Fibroblast of the aortic adventitia (primary cell): ENCODE measurements around the gene SLC16A10. TPM values are rescaled to one million over a fixed set of nuclear protein-coding genes. Genes with fewer than 3 reads are reported as not detected.
"Not testable (repeated sequence)": the region's sequence is repeated elsewhere in the genome, so short reads cannot be mapped to it uniquely, and the experiment has no call there.

ENCODE experiments used
- DNase-seq: peaks from one replicate; pipeline ENCODE4 v3.0.0-alpha.2; 2010; ENCODE audit warnings: low read depth
- H3K4me3 ChIP-seq: 2 replicates; pipeline ENCODE4 v1.5.1; 2011; ENCODE audit warnings: low read depth, mild to moderate bottlenecking, control low read depth, low read length, moderate library complexity
- total RNA-seq: library from RNA; depleted of rRNA; stranded (reverse); fragments of >200 nt; gene quantifications from 2 replicates; pipeline ENCODE4 v1.2.3, GENCODE V29; 2012; ENCODE audit warnings: low replicate concordance
- TF ChIP-seq, protein P1 (sequence below): IDR thresholded peaks from 2 replicates; pipeline ENCODE4 v1.5.1; 2011; ENCODE audit warnings: mild to moderate bottlenecking, low read length, control low read depth, inconsistent platforms; ENCODE audit not compliant: insufficient read depth

SLC16A10 gene
- total RNA-seq, 1 donor: not detected

DNA sequence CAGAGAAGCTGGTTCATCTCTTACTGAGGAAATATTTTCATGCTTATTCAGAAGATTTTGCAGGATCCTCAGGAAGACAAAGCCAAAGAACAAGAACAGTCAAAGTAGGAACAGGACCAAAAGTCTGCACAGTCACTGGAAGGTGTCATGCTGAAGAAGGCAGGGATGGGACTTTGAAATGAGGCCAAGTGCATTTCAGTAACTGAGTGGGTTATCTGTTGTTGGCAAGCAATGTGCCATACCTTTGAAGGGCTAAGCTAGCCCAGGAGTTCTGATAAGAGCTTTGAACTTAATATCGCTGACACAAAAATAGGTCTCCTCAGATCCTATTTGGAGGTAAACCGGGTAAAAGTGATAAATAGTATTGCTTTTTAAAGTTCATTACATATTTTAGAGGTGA is 31.5 kb downstream of the SLC16A10 start:
- TF ChIP-seq, protein P1, sequence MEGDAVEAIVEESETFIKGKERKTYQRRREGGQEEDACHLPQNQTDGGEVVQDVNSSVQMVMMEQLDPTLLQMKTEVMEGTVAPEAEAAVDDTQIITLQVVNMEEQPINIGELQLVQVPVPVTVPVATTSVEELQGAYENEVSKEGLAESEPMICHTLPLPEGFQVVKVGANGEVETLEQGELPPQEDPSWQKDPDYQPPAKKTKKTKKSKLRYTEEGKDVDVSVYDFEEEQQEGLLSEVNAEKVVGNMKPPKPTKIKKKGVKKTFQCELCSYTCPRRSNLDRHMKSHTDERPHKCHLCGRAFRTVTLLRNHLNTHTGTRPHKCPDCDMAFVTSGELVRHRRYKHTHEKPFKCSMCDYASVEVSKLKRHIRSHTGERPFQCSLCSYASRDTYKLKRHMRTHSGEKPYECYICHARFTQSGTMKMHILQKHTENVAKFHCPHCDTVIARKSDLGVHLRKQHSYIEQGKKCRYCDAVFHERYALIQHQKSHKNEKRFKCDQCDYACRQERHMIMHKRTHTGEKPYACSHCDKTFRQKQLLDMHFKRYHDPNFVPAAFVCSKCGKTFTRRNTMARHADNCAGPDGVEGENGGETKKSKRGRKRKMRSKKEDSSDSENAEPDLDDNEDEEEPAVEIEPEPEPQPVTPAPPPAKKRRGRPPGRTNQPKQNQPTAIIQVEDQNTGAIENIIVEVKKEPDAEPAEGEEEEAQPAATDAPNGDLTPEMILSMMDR: no peak
- H3K4me3 ChIP-seq: no peak overlapping the region
- no peak for DNase-seq

DNA sequence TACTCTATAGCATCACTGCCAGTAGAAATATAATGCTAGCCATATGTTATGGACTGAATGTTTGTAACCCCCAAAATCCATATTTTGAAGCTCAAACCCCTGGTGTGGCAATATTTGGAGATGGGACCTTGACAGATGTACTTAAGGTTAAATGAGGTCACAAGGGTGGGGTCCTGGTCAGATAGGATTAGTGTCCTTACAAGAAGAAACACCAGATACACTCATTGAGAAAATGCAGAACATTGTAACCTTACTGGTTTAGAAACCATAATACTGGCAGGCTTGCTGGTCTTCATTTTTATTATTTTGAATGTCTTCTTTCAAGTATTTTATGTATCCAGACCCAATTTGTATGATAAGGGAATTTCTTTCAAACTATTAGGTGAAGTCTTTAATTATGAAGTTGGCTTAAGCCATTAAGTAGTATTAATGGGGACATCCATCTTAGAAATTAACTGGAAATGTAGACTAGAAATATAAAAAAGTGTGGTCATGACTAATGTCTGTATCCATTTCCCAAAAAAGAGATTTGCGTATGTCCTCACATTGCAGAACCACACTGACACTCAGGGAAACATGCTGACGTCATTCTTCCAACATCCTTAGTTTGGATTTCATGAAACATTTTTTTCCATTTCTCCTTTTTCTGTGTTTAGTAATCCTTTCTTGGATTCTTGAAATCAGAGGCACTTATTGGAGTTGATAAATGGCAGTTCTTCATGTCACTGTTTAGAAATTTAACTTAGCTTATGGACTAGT is 32.4 kb downstream of the SLC16A10 start:
- H3K4me3 ChIP-seq: no peak overlapping the region
- peak; percentile 7 for DNase-seq
- TF ChIP-seq, protein P1: no peak

DNA sequence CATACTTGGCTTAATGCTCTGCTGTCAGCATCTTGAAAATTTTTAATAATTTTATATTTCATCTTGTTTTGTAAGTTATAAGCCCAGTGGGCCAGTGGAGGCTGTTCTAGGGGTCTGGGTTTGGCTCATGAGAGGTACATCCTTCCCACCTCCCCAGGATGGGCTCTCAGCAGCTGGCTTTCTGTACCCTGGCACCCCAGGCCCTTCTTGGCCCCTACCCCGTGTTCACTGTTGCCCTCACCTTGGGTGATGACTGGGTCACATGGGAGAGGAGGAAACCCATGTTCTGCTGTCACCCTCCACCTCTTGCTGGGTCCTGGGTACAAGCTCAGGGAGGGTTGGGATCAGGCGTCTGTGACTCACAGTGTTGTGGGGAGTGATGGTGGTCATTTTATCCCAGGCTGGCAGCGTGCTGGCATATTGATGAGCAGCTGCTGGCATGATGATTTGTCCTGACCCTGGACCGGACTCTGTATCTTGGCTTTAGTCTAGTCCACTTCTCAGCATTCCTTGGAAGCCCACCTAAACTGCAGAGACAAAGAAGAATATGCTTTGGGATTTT is 34.6 kb downstream of the SLC16A10 start:
- TF ChIP-seq, protein P1: no peak
- no peak for DNase-seq
- H3K4me3 ChIP-seq: no peak overlapping the region

DNA sequence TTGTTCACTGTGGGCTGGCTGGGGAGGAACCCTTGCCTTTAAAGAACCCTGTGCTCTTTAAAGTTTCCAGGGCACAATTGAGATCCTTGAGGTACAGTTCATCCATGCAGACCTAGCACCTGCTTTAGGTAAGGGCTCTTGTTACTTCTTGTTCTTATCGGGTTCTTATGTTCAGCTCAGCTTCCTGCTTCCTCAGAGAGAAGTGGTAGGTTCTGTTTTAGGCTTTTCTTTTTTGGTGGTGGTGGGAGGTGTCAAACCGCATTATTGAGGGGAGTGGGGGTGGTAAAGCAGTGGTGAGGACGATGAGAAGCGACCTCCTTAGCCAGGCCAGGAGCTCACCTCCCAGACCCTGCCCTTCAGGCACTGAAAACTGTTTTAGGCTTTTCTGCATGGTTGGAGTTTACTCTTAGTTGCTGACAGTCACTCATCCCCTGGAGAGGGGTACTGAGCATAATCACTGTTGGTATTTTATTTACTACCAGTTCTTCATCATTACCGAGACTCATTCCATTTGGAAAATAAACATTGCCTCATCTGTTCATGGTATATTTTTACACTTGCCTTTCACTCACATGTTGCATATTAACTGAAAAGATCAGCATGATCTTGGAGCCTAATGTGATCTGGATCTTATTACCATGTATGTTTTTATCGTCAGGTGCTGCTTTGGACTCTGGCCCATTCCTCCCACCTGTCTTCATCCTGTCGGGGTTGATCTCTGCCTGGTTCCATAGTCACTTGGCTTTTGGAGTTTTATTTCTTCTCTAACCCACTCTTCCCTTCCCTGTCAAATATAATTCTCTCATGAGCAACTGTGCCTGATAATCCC is 35.4 kb downstream of the SLC16A10 start:
- DNase-seq: no peak
- no peak overlapping the region for H3K4me3 ChIP-seq
- TF ChIP-seq, protein P1: no peak

GRCh38 chr6:111124406-111124805 is 37.1 kb downstream of the SLC16A10 start:
- DNase-seq: no peak
- TF ChIP-seq, protein P1: no peak
- no peak overlapping the region for H3K4me3 ChIP-seq

DNA sequence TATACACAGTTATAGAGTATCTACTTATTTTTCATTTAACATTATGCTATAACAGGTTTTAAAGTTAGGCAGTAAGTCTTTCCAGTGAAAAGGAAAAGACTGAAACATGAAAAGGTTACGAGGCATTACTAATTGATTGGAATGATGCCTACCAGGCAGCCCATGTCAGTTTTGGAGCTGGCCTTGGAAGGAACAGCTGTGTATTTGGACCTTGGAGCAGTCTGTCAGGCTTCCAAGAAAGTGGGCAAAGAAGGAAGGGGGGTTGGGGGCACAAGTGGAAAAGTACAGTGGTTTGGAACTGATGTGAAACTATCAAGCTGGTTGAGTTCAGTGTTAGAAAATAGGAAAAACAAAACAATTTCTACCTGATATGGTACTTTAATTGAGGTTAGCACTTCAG is 41.7 kb downstream of the SLC16A10 start:
- TF ChIP-seq, protein P1: no peak
- no peak overlapping the region for H3K4me3 ChIP-seq
- peak; percentile 5 for DNase-seq

- H3K4me3 ChIP-seq, DNase-seq: not testable (repeated sequence)
These were observed 43.7 kb downstream of the SLC16A10 start for GRCh38 chr6:111131018-111131417.

- H3K4me3 ChIP-seq, DNase-seq: not testable (repeated sequence)
These were observed 45.4 kb downstream of the SLC16A10 start for GRCh38 chr6:111132669-111133068.

- not testable (repeated sequence) for DNase-seq
These were observed 47.0 kb downstream of the SLC16A10 start for GRCh38 chr6:111134236-111134869.

DNA sequence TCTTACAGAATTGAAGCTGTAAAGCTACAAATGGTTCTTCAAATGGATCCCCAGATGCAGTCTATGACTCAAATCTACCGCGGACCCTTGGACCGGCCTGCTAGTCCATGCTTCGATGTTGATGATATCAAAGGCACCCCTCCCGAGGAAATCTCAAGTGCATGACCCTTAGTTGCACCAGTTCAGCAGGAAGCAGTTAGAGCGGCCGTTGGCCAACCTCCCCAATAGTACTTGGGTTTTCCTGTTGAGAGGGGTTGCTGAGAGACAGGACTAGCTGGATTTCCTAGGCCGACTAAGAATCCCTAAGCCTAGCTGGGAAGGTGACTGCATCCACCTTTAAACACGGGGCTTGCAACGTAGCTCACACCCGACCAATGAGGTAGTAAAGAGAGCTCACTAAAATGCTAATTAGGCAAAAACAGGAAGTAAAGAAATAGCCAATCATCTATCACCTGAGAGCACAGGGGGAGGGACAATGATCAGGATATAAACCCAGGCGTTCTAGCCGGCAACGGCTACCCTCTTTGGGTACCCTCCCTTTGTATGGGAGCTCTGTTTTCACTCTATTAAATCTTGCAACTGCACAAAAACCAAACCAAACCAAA is 50.3 kb downstream of the SLC16A10 start:
- not testable (repeated sequence) for DNase-seq

More at GRCh38 chr6:111134236-111134869, 47.0 kb downstream of the SLC16A10 start:
- not testable (repeated sequence) for H3K4me3 ChIP-seq

More for the DNA sequence above, 50.3 kb downstream of the SLC16A10 start:
- H3K4me3 ChIP-seq: not testable (repeated sequence)
